KMS-11 (cell line): ENCODE data around the gene FEN1.

ENCODE experiments used
- H2AFZ ChIP-seq: fragments of 200-600 bp; sonication (generic); 2 replicates; pipeline ENCODE4 v1.6.1; 2016; ENCODE audit warnings: antibody characterized with exemption, mixed run types, low read depth
- H3K27ac ChIP-seq: fragments of 200-600 bp; sonication (generic); 2 replicates; pipeline ENCODE4 v1.6.1; 2016; ENCODE audit warnings: mild to moderate bottlenecking, mixed run types
- H3K27me3 ChIP-seq: fragments of 200-600 bp; sonication (generic); 2 replicates; pipeline ENCODE4 v1.6.1; 2017; ENCODE audit warnings: mild to moderate bottlenecking, low read depth, mixed run types, moderate library complexity; ENCODE audit not compliant: insufficient read depth
- H3K36me3 ChIP-seq: fragments of 200-600 bp; sonication (generic); 2 replicates; pipeline ENCODE4 v1.6.1; 2017; ENCODE audit warnings: mild to moderate bottlenecking, mixed run types; ENCODE audit not compliant: insufficient read depth
- H3K4me1 ChIP-seq: fragments of 200-600 bp; sonication (generic); 2 replicates; pipeline ENCODE4 v1.6.1; 2016; ENCODE audit warnings: mild to moderate bottlenecking, low read depth, mixed run types; ENCODE audit not compliant: poor library complexity, severe bottlenecking
- H3K4me2 ChIP-seq: fragments of 200-600 bp; sonication (generic); 2 replicates; pipeline ENCODE4 v1.7.0; 2016; ENCODE audit warnings: mild to moderate bottlenecking, mixed run types
- H3K4me3 ChIP-seq: fragments of 200-600 bp; sonication (generic); IDR thresholded peaks from 2 replicates; pipeline ENCODE4 v1.6.1; 2017; ENCODE audit warnings: low read depth, low read length, mixed read lengths; ENCODE audit not compliant: insufficient read depth
- H3K79me2 ChIP-seq: fragments of 200-600 bp; sonication (generic); 2 replicates; pipeline ENCODE4 v1.6.1; 2016; ENCODE audit warnings: low read depth, mixed run types; ENCODE audit not compliant: insufficient read depth
- H3K9ac ChIP-seq: fragments of 200-600 bp; sonication (generic); 2 replicates; pipeline ENCODE4 v1.6.1; 2016; ENCODE audit warnings: mild to moderate bottlenecking, mixed run types
- H4K20me1 ChIP-seq: fragments of 200-600 bp; sonication (generic); 2 replicates; pipeline ENCODE4 v1.6.1; 2016; ENCODE audit warnings: mild to moderate bottlenecking, mixed run types; ENCODE audit not compliant: insufficient read depth
- CTCF ChIP-seq: fragments of 200-600 bp; sonication (generic); conservative IDR thresholded peaks from 2 replicates; pipeline ENCODE4 v1.6.1; 2017; ENCODE audit warnings: low read depth, mild to moderate bottlenecking, antibody characterized with exemption, low read length, moderate library complexity, mixed read lengths

The FEN1 gene

GRCh38 chr11:61756452-61757212 is 36.1 kb upstream of the FEN1 start:
- no peak for TF ChIP-seq CTCF
- no peak overlapping the region for H3K4me3 ChIP-seq
- no peaks in the 10 kb centered on the region for H3K36me3 ChIP-seq
- peak overlapping the region; percentile 21; the same call in 1 of the 2 replicates for H3K4me2 ChIP-seq
- H4K20me1 ChIP-seq, result no peaks in the 10 kb centered on the region
- H3K27ac ChIP-seq, result no peak overlapping the region
- H3K27me3 ChIP-seq, result peaks cover 17% of the 10 kb centered on the region
- H3K9ac ChIP-seq, result no peak overlapping the region
- H3K79me2 ChIP-seq, result no peaks in the 10 kb centered on the region
- H2AFZ ChIP-seq, result peak overlapping the region; percentile 38; the same call in 1 of the 2 replicates
- peaks cover 8% of the 10 kb centered on the region for H3K4me1 ChIP-seq

- Histone ChIP-seq H3K4me2 (no peak overlapping the region), H2AFZ (peak overlapping the region; percentile 38; the same call in 1 of the 2 replicates), H3K36me3 (no peaks in the 10 kb centered on the region), H3K4me1 (peaks cover 8% of the 10 kb centered on the region), H3K27me3 (peaks cover 21% of the 10 kb centered on the region), H3K79me2 (no peaks in the 10 kb centered on the region), H4K20me1 (no peaks in the 10 kb centered on the region), H3K4me3 (no peak overlapping the region), H3K27ac (no peak overlapping the region), H3K9ac (no peak overlapping the region)
- no peak for TF ChIP-seq CTCF
Observed at GRCh38 chr11:61757213-61757862, 35.4 kb upstream of the FEN1 start.

GRCh38 chr11:61760946-61761345 is 31.8 kb upstream of the FEN1 start:
- no peaks in the 10 kb centered on the region for H4K20me1 ChIP-seq
- no peak overlapping the region for H3K4me3 ChIP-seq
- no peak overlapping the region for H2AFZ ChIP-seq
- no peak overlapping the region for H3K9ac ChIP-seq
- H3K4me2 ChIP-seq, result no peak overlapping the region
- peaks cover 8% of the 10 kb centered on the region for H3K4me1 ChIP-seq
- no peak for TF ChIP-seq CTCF
- H3K27ac ChIP-seq, result no peak overlapping the region
- no peaks in the 10 kb centered on the region for H3K79me2 ChIP-seq
- H3K36me3 ChIP-seq, result no peaks in the 10 kb centered on the region
- peaks cover 27% of the 10 kb centered on the region for H3K27me3 ChIP-seq

GRCh38 chr11:61761440-61762222 is 31.1 kb upstream of the FEN1 start:
- H3K79me2 ChIP-seq, result no peaks in the 10 kb centered on the region
- no peak overlapping the region for H3K27ac ChIP-seq
- H3K27me3 ChIP-seq, result peaks cover 27% of the 10 kb centered on the region
- no peak overlapping the region for H3K9ac ChIP-seq
- H3K4me3 ChIP-seq, result no peak overlapping the region
- H2AFZ ChIP-seq, result no peak overlapping the region
- H3K4me1 ChIP-seq, result peaks cover 5% of the 10 kb centered on the region
- H3K36me3 ChIP-seq, result no peaks in the 10 kb centered on the region
- H4K20me1 ChIP-seq, result no peaks in the 10 kb centered on the region
- TF ChIP-seq CTCF, result no peak
- no peak overlapping the region for H3K4me2 ChIP-seq
